Measurements from ENCODE around the gene ARG2.
A peak's percentile ranks its signal among the peaks of the same experiment; 100 is the strongest.

Gene ARG2

DNA sequence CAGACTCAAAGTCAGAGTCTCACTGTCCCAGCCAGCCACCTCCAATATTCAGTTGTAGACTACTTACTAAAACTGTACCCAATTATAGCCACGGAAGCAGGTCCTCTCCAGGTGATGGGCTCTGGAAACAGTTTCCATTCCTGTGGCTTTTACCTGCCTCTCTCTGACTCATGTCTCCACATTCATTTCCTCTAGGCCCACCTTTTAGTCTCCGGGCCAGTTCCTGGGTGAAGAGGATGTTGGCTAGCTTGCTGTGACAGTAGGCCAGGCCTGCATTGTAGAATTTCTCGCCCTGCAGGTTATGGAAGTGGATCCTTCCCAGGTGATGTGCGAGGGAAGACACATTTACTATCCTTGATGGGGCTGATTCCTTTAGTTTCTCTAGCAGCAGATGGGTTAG, 70.3 kb downstream of the ARG2 start:
- DNase-seq (ENCODE audit: low spot score), result no peak

DNA sequence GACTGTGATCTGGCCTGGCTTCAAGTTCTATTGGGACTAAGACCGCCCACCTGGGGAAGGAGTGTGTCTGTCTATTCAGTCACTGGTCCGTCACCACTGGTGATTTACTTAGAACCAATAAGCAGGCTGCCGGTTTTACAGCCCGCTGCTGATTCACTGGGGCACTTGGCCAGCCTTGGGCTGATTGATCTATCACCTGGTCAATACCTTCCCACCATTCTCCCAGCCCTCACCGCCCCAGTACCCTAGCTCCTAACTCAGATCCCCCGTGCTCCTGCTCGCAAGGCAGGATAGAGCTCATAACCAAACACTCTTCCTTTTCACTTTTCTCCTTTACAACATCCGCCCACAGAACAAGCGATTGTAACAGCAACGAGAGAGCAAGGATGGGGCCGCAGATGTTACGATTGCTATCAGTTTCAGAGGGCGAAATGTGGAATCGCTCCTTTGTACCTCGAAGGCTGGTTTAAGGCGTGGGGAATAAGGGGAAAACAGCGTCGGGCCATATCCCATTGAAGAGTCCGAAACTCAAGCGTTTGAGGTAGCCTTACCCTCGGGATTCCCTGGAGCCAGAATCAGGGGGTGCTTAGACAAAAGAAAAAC, 75.2 kb downstream of the ARG2 start:
- DNase-seq (ENCODE audit: low spot score), result peak; percentile 64

DNA sequence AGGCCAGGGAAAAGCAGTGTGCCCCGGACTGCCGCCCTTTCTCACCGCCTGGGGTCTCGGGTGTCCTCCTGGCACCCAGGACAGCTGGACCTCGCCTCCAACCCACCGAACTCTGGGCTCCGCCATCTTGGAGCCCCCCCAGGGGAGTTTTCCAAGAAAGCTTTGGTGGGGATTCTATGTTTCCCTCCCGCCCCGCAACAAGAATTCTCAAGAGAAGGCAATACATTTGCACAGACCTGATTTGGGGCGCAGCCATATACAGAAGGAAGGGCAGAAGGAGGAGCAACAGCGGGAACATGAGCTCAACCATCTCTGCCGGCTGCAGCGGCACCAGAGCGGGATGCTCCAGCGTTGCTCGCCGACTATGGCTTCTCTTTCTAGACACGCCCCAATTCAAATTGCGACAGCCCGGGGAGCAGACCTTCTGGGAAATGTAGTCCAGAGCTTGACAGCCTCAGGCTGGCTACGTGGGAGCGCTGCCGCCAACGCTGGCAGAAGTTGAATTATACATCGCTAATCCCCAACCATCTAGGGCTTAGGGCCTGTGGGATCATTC, 75.8 kb downstream of the ARG2 start, which contains the start of gene RDH11:
Gene RDH11, minus strand, starts transcription at position 371 of the 556 bp plus-strand sequence. Its CDS starts 61 bp downstream, at position 310.
- DNase-seq (ENCODE audit: low spot score), result peak; percentile 86

DNA sequence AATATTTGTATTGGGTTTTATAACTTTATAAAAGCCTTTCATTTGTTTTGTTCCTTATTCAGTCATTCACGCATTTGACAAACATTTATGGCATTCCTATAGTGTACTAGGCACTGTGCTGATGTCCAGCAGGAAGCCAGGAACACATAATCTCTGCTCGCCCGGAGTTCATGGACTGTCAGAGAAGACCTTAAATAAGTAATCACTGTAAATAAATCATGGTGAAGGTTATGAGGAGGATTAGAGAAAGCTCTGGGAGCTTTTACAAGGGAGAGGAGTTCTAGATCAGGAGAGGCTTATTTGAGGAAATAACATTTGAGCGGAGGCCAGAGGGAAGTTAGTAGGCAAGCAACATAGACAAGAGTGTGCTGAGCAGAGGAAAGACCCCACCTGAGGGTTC, 77.3 kb downstream of the ARG2 start:
- DNase-seq (ENCODE audit: low spot score), result no peak

DNA sequence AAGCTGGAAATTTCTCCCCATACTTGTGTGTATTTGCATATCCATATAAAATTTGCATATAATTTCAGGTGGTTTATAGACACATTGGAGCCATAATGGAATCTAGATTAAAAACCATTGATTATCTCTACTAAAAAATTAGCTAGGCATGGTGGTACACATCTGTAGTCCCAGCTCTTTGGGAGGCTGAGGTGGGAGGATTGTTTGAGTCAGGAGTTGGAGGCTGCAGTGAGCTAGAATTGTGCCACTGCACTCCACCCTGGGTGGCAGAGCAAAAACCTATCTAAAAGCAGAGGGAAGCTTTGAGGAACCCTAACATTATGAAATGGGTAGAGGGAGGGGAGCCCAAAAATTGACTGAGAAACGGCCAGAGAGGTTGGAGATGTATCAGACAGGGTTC, 78.5 kb downstream of the ARG2 start:
- DNase-seq (ENCODE audit: low spot score), result no peak

Measured in CD4-positive, alpha-beta T cell treated with Interleukin-15 for 4 hours (primary cell).